Natural killer cell (primary cell): Measurements from ENCODE around the gene WNT1. TPM values are rescaled to one million over a fixed set of nuclear protein-coding genes. Genes with fewer than 3 reads are reported as not detected.

Experiments
- ATAC-seq, 3 donors: fragments of 150-1000 bp in 2 of 3; fragments of 200-7000 bp in 1 of 3; cut with Tn5 transposase; 1 replicate in 1 of 3; 2 replicates in 2 of 3; pipeline ENCODE4 v1.10.0; 2021; ENCODE audit warnings: mild to moderate bottlenecking in 2 of 3, moderate library complexity in 2 of 3
- DNase-seq, 2 donors: peaks; one replicate each; pipeline versions ENCODE4 v3.0.0 to v3.0.0-alpha.2; 2013 to 2021; ENCODE audit warnings: mixed read lengths in 1 of 2
- H3K27ac ChIP-seq: one replicate; pipeline ENCODE4 v1.5.1; 2013; ENCODE audit warnings: mild to moderate bottlenecking, low read length
- H3K27me3 ChIP-seq: one replicate; pipeline ENCODE4 v1.6.1; 2013; ENCODE audit warnings: low read length; ENCODE audit not compliant: control insufficient read depth, insufficient read depth
- H3K36me3 ChIP-seq: one replicate; pipeline ENCODE4 v1.6.1; 2013; ENCODE audit warnings: low read length; ENCODE audit not compliant: control insufficient read depth, insufficient read depth
- H3K4me1 ChIP-seq: one replicate; pipeline ENCODE4 v1.6.1; 2013; ENCODE audit warnings: low read length; ENCODE audit not compliant: control insufficient read depth, insufficient read depth
- H3K4me3 ChIP-seq: one replicate; pipeline ENCODE4 v1.5.1; 2013; ENCODE audit warnings: low read length
- H3K9me3 ChIP-seq: one replicate; pipeline ENCODE4 v1.6.1; 2013; ENCODE audit warnings: low read length; ENCODE audit not compliant: control insufficient read depth, insufficient read depth
- H3K27ac Mint-ChIP-seq, 2 donors: one replicate each; pipeline ENCODE4 v1.8.0; 2022; ENCODE audit warnings: mild to moderate bottlenecking in 2 of 2, mixed read lengths in 2 of 2, moderate library complexity in 1 of 2
- H3K27me3 Mint-ChIP-seq, 2 donors: one replicate each; pipeline ENCODE4 v1.8.0; 2022; ENCODE audit warnings: low read depth in 2 of 2, mixed read lengths in 2 of 2
- H3K36me3 Mint-ChIP-seq: one replicate; pipeline ENCODE4 v1.8.0; 2022; ENCODE audit warnings: mixed read lengths
- H3K4me1 Mint-ChIP-seq, 2 donors: one replicate each; pipeline ENCODE4 v1.8.0; 2022; ENCODE audit warnings: mixed read lengths in 2 of 2
- H3K4me3 Mint-ChIP-seq: one replicate; pipeline ENCODE4 v1.8.0; 2022; ENCODE audit warnings: mild to moderate bottlenecking, moderate library complexity, mixed read lengths
- H3K9me3 Mint-ChIP-seq, 2 donors: one replicate each; pipeline ENCODE4 v1.8.0; 2022; ENCODE audit warnings: mixed read lengths in 2 of 2
- CTCF ChIP-seq: fragments of 200-600 bp; IDR thresholded peaks from one replicate; pipeline ENCODE4 v1.8.0; 2022; ENCODE audit warnings: antibody characterized with exemption
- WGBS: methylation state at CpG from one replicate; pipeline ENCODE4 v1.1.7; 2013; ENCODE audit warnings: missing lambda C conversion rate; ENCODE audit not compliant: insufficient coverage; 5-methylcytosine and 5-hydroxymethylcytosine counted together
- intact Hi-C: fragments of 100-400 bp; cut with micrococcal nuclease; formaldehyde crosslinking; loops from one replicate; pipeline ENCODE4 v1.14.2; 2022
- total RNA-seq, 4 donors: library from RNA; stranded (reverse); fragments of 120-200 nt in 1 of 4; gene quantifications; one replicate each; pipeline versions ENCODE4 v1.2.3 to v1.2.4, GENCODE V29; 2013 to 2022

Gene WNT1
- total RNA-seq, 3 donors from 2014 or later (not counting 1 experiment from before 2014, with no cell fraction given) = 1.1 to 2.0 (median 1.7) TPM

GRCh38 chr12:48972213-48972951 is 5.7 kb upstream of the WNT1 start:
- no peaks in the 10 kb centered on the region for H3K36me3 Mint-ChIP-seq
- no peaks in the 10 kb centered on the region for H3K9me3 Mint-ChIP-seq
- peak overlapping the region in 1 of 2 donors; percentile 44 for H3K27ac Mint-ChIP-seq
- Histone ChIP-seq H3K4me3 (no peak overlapping the region), H3K27me3 (peaks cover 52% of the 10 kb centered on the region), H3K36me3 (no peaks in the 10 kb centered on the region), H3K4me1 (peaks cover 50% of the 10 kb centered on the region), H3K27ac (no peak overlapping the region), H3K9me3 (no peaks in the 10 kb centered on the region)
- H3K4me1 Mint-ChIP-seq = peaks cover 35 to 46% of the 10 kb centered on the region in 2 donors
- no peak overlapping the region for H3K4me3 Mint-ChIP-seq
- peak; percentile 32 to 43 for DNase-seq
- intact Hi-C loops = loop anchor here (10.0 kb wide), 1 partner anchor 48 kb away; the partner anchor contains the start of gene FKBP11
- no peak for TF ChIP-seq CTCF
- WGBS = 4% methylated on average over 23 of the region's 23 CpGs
- peak; percentile 18 to 53 (median 37) for ATAC-seq
- peaks cover 21 to 37% of the 10 kb centered on the region in 2 donors for H3K27me3 Mint-ChIP-seq

- Mint-ChIP-seq H3K36me3 (no peaks in the 10 kb centered on the region), H3K27me3 (peaks cover 27 to 42% of the 10 kb centered on the region in 2 donors), H3K9me3 (no peaks in the 10 kb centered on the region), H3K4me3 (no peak overlapping the region), H3K27ac (peak overlapping the region in 1 of 2 donors; percentile 15), H3K4me1 (peaks cover 41 to 52% of the 10 kb centered on the region in 2 donors)
- Histone ChIP-seq H3K4me3 (no peak overlapping the region), H3K36me3 (no peaks in the 10 kb centered on the region), H3K4me1 (peaks cover 57% of the 10 kb centered on the region), H3K9me3 (no peaks in the 10 kb centered on the region), H3K27ac (no peak overlapping the region), H3K27me3 (peaks cover 52% of the 10 kb centered on the region)
- no peak for DNase-seq
- intact Hi-C loops = loop anchor here (10.0 kb wide), 1 partner anchor 48 kb away; the partner anchor contains the start of gene FKBP11
- no peak for TF ChIP-seq CTCF
- no peak for ATAC-seq
- 22% methylated on average over 3 of the region's 3 CpGs for WGBS
Observed at GRCh38 chr12:48972952-48973483, 5.1 kb upstream of the WNT1 start.

- 27% methylated on average over 12 of the region's 12 CpGs for WGBS
- H3K27ac Mint-ChIP-seq = no peak overlapping the region
- H3K4me3 ChIP-seq = no peak overlapping the region
- no peaks in the 10 kb centered on the region for H3K9me3 Mint-ChIP-seq
- peaks cover 61% of the 10 kb centered on the region for H3K4me1 ChIP-seq
- peaks cover 27 to 42% of the 10 kb centered on the region in 2 donors for H3K27me3 Mint-ChIP-seq
- H3K27ac ChIP-seq = no peak overlapping the region
- peaks cover 41 to 53% of the 10 kb centered on the region in 2 donors for H3K4me1 Mint-ChIP-seq
- DNase-seq (no peak), ATAC-seq (no peak)
- H3K9me3 ChIP-seq = no peaks in the 10 kb centered on the region
- H3K27me3 ChIP-seq = peaks cover 52% of the 10 kb centered on the region
- H3K4me3 Mint-ChIP-seq = no peak overlapping the region
- H3K36me3 ChIP-seq = no peaks in the 10 kb centered on the region
- no peaks in the 10 kb centered on the region for H3K36me3 Mint-ChIP-seq
- intact Hi-C loops = loop anchor here (10.0 kb wide), 1 partner anchor 49 kb away; the partner anchor contains the start of gene FKBP11
- no peak for TF ChIP-seq CTCF
Observed at GRCh38 chr12:48973531-48973930, 4.6 kb upstream of the WNT1 start.
